Measurements from ENCODE around the gene UBIAD1. TPM values are rescaled to one million over a fixed set of nuclear protein-coding genes. Genes with fewer than 3 reads are reported as not detected.

Gene UBIAD1
- total RNA-seq, 1 experiment from 2014 or later: 27.6 TPM

DNA sequence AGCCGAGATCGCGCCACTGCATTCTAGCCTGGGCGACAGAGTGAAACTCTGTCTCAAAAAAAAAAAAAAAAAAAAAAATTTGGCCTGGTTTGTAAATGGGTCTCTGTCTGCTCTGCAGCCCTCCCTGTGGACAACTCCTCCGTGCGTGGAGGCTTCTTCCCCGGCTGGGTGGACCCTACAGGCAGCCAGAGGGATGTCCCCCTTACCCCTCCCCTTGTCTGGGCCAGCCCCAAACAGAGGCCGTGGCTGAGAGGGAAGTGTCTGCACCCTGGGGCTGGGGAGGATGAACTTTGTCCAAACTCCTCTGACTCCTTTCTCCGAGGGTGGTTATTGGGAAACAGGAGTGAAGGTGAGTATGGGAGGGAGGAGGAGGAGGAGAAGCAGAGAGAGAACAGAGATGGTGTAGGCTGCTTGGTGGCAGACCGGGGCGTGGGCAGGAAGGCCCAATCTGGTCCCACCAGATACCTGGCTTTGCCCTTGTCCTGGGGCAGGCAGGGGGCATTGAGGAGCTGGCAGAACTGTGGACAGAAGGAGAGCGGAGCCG lies 61.3 kb downstream of the UBIAD1 start:
- DNase-seq: peak; percentile 76
- Histone ChIP-seq H3K4me3 (ENCODE audit: insufficient read depth, low read depth, low read length) (no peak overlapping the region), H3K27me3 (ENCODE audit: control insufficient read depth, insufficient read depth, low read length) (no peaks in the 10 kb centered on the region), H3K36me3 (replicated peaks; ENCODE audit: control insufficient read depth, insufficient read depth, low read length) (no peaks in the 10 kb centered on the region)

DNA sequence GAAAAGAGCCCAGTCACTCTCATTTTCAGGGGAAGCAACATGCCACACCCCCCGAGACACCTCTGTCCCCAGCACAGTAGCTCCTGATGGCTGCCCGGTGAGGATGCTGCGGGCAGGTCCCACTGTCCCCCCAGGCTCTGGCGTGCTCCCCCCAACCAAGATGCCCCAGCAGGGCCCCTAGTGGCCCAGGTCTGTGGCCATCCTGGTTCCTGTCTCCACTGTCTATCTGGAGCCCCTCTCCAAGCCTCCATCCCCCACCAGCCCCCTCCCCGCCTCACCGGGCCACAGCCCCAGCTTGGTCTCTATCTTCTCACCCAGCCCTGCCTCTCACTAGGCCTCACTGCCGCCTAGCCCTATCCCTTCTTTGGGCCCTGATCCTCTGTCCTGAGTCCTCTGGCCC lies 61.8 kb downstream of the UBIAD1 start:
- H3K27me3 ChIP-seq (ENCODE audit: control insufficient read depth, insufficient read depth, low read length): no peaks in the 10 kb centered on the region
- no peaks in the 10 kb centered on the region for H3K36me3 ChIP-seq (replicated peaks; ENCODE audit: control insufficient read depth, insufficient read depth, low read length)
- no peak overlapping the region for H3K4me3 ChIP-seq (ENCODE audit: insufficient read depth, low read depth, low read length)
- DNase-seq: no peak

DNA sequence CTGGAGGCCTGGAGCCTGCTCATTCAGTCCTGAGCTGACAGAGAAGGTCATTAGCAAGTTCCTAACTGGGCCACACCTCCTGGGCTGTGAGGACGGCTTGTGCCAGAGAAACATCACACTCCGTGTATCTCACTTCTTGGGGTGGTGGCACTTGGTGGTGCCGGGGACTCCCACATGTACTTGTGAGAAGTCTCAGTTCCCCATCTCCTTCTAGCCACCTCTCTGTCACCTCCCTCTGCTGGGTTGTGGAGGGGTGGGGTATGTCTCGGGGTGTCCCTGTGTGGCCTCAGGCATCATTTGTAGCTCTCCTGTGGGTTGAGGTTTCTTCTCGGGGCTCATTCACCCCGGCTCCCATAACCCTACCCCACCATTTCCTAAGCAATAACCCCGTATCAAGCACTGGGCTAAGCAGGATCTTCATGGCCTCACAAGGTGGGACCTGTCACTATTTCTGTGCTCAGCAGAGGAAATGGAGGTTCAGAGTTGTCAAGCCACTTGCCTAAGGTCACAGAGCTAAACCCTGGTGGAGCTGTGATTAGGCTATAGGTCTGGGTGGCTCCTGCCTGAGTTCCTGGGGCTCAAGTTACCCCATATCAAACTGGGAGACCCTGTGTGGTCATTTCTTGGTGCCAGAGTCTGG lies 62.5 kb downstream of the UBIAD1 start:
- no peak for DNase-seq
- H3K27me3 ChIP-seq (ENCODE audit: control insufficient read depth, insufficient read depth, low read length): no peaks in the 10 kb centered on the region; the same call in 1 of the 2 replicates
- H3K36me3 ChIP-seq (replicated peaks; ENCODE audit: control insufficient read depth, insufficient read depth, low read length): no peaks in the 10 kb centered on the region
- no peak overlapping the region for H3K4me3 ChIP-seq (ENCODE audit: insufficient read depth, low read depth, low read length)

DNA sequence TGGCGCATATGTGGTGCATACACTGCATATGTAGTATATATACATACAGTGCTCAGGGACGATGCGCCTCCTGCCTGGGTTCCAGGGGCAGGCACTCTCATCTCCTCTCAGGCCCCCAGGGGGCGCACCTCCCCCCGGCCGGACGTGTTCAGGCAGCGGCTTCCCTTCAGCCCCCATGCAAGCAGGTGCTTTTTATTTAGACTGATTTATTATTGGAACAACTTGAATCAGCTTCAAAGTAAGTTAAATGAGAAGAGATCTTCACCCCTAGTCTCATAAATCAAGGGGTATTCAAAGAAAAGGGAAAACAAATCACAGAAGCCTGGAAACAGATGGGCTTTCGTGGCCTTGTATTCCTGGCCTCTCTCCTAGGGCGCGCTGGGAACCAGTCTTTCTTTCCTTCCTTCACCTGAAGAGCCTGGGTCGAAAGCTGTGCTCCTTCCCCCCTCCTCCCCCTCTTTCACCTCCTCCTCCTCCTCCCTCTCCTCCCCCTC lies 64.6 kb downstream of the UBIAD1 start:
- Histone ChIP-seq H3K36me3 (replicated peaks; ENCODE audit: control insufficient read depth, insufficient read depth, low read length) (no peaks in the 10 kb centered on the region), H3K4me3 (ENCODE audit: insufficient read depth, low read depth, low read length) (no peak overlapping the region), H3K27me3 (ENCODE audit: control insufficient read depth, insufficient read depth, low read length) (no peaks in the 10 kb centered on the region; the same call in 1 of the 2 replicates)
- DNase-seq: peak; percentile 94

Other genes with a start within 250 kb of the UBIAD1 start
- 0.17 and 0.63 TPM in 2 replicates for gene MASP2, start 226.0 kb upstream of the UBIAD1 start, total RNA-seq (2014; rRNA removed; shearing (Covaris generic))
- gene SRM, start 213.2 kb upstream of the UBIAD1 start, total RNA-seq (2014; rRNA removed; shearing (Covaris generic)): 110 and 111 TPM in 2 replicates
- 124 and 141 TPM in 2 replicates for gene EXOSC10, start 173.3 kb upstream of the UBIAD1 start, total RNA-seq (2014; rRNA removed; shearing (Covaris generic))
- gene ANGPTL7, start 83.8 kb upstream of the UBIAD1 start, total RNA-seq (2014; rRNA removed; shearing (Covaris generic)): not detected in 2 replicates
- gene MTOR, start 10.6 kb upstream of the UBIAD1 start, total RNA-seq (2014; rRNA removed; shearing (Covaris generic)): 74.4 and 83.6 TPM in 2 replicates
- 5.8 and 6.1 TPM in 2 replicates for gene DISP3, start 206.0 kb downstream of the UBIAD1 start, total RNA-seq (2014; rRNA removed; shearing (Covaris generic))

Data from H7 (cell line).